Endothelial cell of umbilical vein (primary cell): ENCODE results near the gene RAI2. TPM values are rescaled to one million over a fixed set of nuclear protein-coding genes. Genes with fewer than 3 reads are reported as not detected.

Experiments used
- BruUV-seq: library from RNA; stranded (reverse); fragments of 400-500 nt; replicated peaks from 2 replicates; lab custom pipeline; 2021; lab: Mats Ljungman, UMichigan
- CTCF ChIA-PET: fragments of 300-600, 350-600 bp; sonication (Branson Sonifier 250); formaldehyde crosslinking; loops from one replicate; lab custom pipeline; 2021; ENCODE audit warnings: antibody characterized with exemption, inconsistent platforms; lab: Charles Lee
- POLR2A ChIA-PET: fragments of 300-600, 350-600 bp; sonication (Branson Sonifier 250); formaldehyde crosslinking; loops from one replicate; lab custom pipeline; 2021; ENCODE audit warnings: antibody characterized with exemption, inconsistent platforms; lab: Charles Lee
- DNase-seq: peaks from one replicate; pipeline ENCODE4 v3.0.0-alpha.2; 2011; ENCODE audit warnings: low read depth, low spot score
- FAIRE-seq: peaks from 2 replicates; lab custom pipeline; 2011; peaks lifted over from hg19 to GRCh38; lab: Jason Lieb, UNC
- H2AFZ ChIP-seq: 2 replicates; pipeline ENCODE4 v1.6.0; 2012; ENCODE audit warnings: low read depth, low read length, control low read depth, inconsistent platforms
- H3K27ac ChIP-seq: 2 replicates; pipeline ENCODE4 v1.5.1; 2011; ENCODE audit warnings: low read depth, mild to moderate bottlenecking, control low read depth, low read length, moderate library complexity; ENCODE audit not compliant: insufficient read depth
- H3K27me3 ChIP-seq, 2 experiments: 2 replicates each; pipeline versions ENCODE4 v1.6.0 to v1.6.1; 2011; ENCODE audit warnings: low read length in 2 of 2, mixed read lengths in 1 of 2; ENCODE audit not compliant: control insufficient read depth in 2 of 2, insufficient read depth in 2 of 2
- H3K36me3 ChIP-seq, 2 experiments: 2 replicates in 1 of 2; 3 replicates in 1 of 2; pipeline ENCODE4 v1.5.1; 2011; ENCODE audit warnings: low read length in 2 of 2, mild to moderate bottlenecking in 1 of 2, moderate library complexity in 1 of 2; ENCODE audit not compliant: control insufficient read depth in 2 of 2, insufficient read depth in 2 of 2; ENCODE audit errors: extremely low read depth in 1 of 2
- H3K4me1 ChIP-seq: 3 replicates; pipeline ENCODE4 v1.5.1; 2011; ENCODE audit warnings: mild to moderate bottlenecking, low read length; ENCODE audit not compliant: control insufficient read depth, insufficient read depth; ENCODE audit errors: extremely low read depth
- H3K4me2 ChIP-seq: 2 replicates; pipeline ENCODE4 v1.6.1; 2011; ENCODE audit warnings: low read length, control low read depth, mixed read lengths; ENCODE audit not compliant: insufficient read depth
- H3K4me3 ChIP-seq, 3 experiments: fragments of 200-600 bp in 1 of 3; sonication (generic), shearing (Covaris generic) in 1 of 3; replicated peaks in 1 of 3; 2 replicates each; pipeline ENCODE4 v1.5.1; 2011 to 2016; ENCODE audit warnings: control low read depth in 3 of 3, low read length in 3 of 3, mild to moderate bottlenecking in 2 of 3, inconsistent platforms in 1 of 3, low read depth in 1 of 3, moderate library complexity in 1 of 3; ENCODE audit not compliant: insufficient read depth in 1 of 3
- H3K79me2 ChIP-seq: 2 replicates; pipeline ENCODE4 v1.6.0; 2012; ENCODE audit warnings: low read length, inconsistent platforms; ENCODE audit not compliant: control insufficient read depth, insufficient read depth
- H3K9ac ChIP-seq: replicated peaks from 2 replicates; pipeline ENCODE3; 2011; ENCODE audit warnings: low read length, control low read depth; ENCODE audit not compliant: insufficient read depth; ENCODE audit errors: extremely low read depth
- H3K9me1 ChIP-seq: replicated peaks from 3 replicates; pipeline ENCODE4 v1.6.0; 2011; ENCODE audit warnings: mild to moderate bottlenecking, low read length; ENCODE audit not compliant: control insufficient read depth, insufficient read depth; ENCODE audit errors: extremely low read depth
- H3K9me3 ChIP-seq: replicated peaks from 2 replicates; pipeline ENCODE4 v1.5.1; 2012; ENCODE audit warnings: low read length, inconsistent platforms; ENCODE audit not compliant: control insufficient read depth, insufficient read depth
- H4K20me1 ChIP-seq: replicated peaks from 2 replicates; pipeline ENCODE3; 2011; ENCODE audit warnings: mild to moderate bottlenecking, low read length; ENCODE audit not compliant: control insufficient read depth, insufficient read depth; ENCODE audit errors: extremely low read depth
- CTCF ChIP-seq, 2 donors: IDR thresholded peaks; 1 replicate in 1 of 2; 2 replicates in 1 of 2; pipeline ENCODE4 v1.5.1; 2011; ENCODE audit warnings: low read length in 2 of 2, mild to moderate bottlenecking in 2 of 2, moderate library complexity in 2 of 2, control low read depth in 1 of 2, inconsistent platforms in 1 of 2, low read depth in 1 of 2; ENCODE audit not compliant: insufficient read depth in 1 of 2; ENCODE audit errors: extremely low read depth in 1 of 2
- EZH2 ChIP-seq: IDR thresholded peaks from 2 replicates; pipeline ENCODE4 v1.6.1; 2012; ENCODE audit warnings: borderline replicate concordance, low read depth, mild to moderate bottlenecking, moderate library complexity, low read length, inconsistent platforms; ENCODE audit not compliant: severe bottlenecking
- FOS ChIP-seq: IDR thresholded peaks from 2 replicates; pipeline ENCODE4 v1.6.1; 2011; ENCODE audit warnings: mild to moderate bottlenecking, low read length, moderate library complexity, borderline replicate concordance; ENCODE audit not compliant: insufficient read depth
- GATA2 ChIP-seq: IDR thresholded peaks from 2 replicates; pipeline ENCODE4 v1.7.0; 2011; ENCODE audit warnings: low read depth, mild to moderate bottlenecking, moderate library complexity, mixed read lengths, low read length; ENCODE audit not compliant: insufficient read length, insufficient read depth
- JUN ChIP-seq: IDR thresholded peaks from 2 replicates; pipeline ENCODE4 v1.6.1; 2011; ENCODE audit warnings: borderline replicate concordance, low read depth; ENCODE audit not compliant: insufficient read length, insufficient read depth
- MAX ChIP-seq: IDR thresholded peaks from 2 replicates; pipeline ENCODE4 v1.6.1; 2011; ENCODE audit not compliant: insufficient read depth, insufficient read length
- MYC ChIP-seq: IDR thresholded peaks from one replicate; pipeline ENCODE4 v1.6.1; 2011; ENCODE audit warnings: mild to moderate bottlenecking, low read depth, low read length
- POLR2A ChIP-seq: IDR thresholded peaks from 2 replicates; pipeline ENCODE4 v1.6.1; 2012; ENCODE audit warnings: low read depth, mild to moderate bottlenecking, control low read depth, low read length
- POLR2AphosphoS5 ChIP-seq: IDR thresholded peaks from 2 replicates; pipeline ENCODE4 v1.6.1; 2012; ENCODE audit warnings: low read depth, mild to moderate bottlenecking, control low read depth, low read length, moderate library complexity; ENCODE audit not compliant: insufficient read depth
- dilution Hi-C: fragments of 300-500 bp; cut with MboI; formaldehyde crosslinking; loops from one replicate; pipeline ENCODE4 v1.15.0; 2019; ENCODE audit warnings: low sequenced_read_pairs; ENCODE audit not compliant: extremely low pct_ligation_motif_present
- intact Hi-C: fragments of 100-400 bp; cut with micrococcal nuclease; formaldehyde crosslinking; loops from one replicate; pipeline ENCODE4 v1.10.0; 2022
- polyA plus RNA-seq, 4 experiments: library from polyadenylated mRNA; depleted of rRNA in 3 of 4; stranded (reverse) in 3 of 4; unstranded in 1 of 4; fragments of >200 nt; gene quantifications; 2 replicates each; pipeline versions ENCODE4 v1.2.1 to v1.2.3, GENCODE V29; 2011 to 2012; ENCODE audit warnings: missing spikeins in 1 of 4
- total RNA-seq: library from RNA; stranded (reverse); gene quantifications from 2 replicates; pipeline ENCODE4 v1.2.3, GENCODE V29; 2021

RAI2 gene
- total and polyA plus RNA-seq, 2 donors (not counting 3 experiments of a cell fraction or from before 2014, with no cell fraction given) = 0.19 to 0.91 TPM

DNA sequence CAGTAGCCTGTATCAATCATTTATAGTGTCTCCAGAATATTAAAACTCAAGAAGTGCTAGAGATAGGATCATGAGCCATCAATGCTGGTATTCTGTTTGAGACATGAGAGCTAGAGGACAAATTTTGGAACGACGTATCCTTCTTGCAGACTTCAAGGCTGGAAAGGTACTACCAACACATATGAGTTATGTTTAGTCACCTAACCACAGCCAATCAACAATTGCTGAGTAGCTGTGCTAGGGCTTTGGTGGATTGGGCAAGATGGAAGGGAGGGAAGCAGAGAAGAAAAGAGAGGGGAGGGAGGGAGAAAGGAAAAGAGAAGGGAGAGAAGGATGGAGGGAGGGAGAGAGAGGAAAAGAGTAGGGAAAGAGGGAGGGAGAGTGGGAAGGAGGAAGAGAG, 21.6 kb upstream of the RAI2 start:
- no TSS peak for BruUV-seq
- Histone ChIP-seq H3K27ac (no peak overlapping the region), H3K79me2 (no peaks in the 10 kb centered on the region), H3K9ac (no peak overlapping the region), H3K4me1 (no peaks in the 10 kb centered on the region), H3K36me3 (no peaks in the 10 kb centered on the region), H3K9me3 (no peaks in the 10 kb centered on the region), H2AFZ (no peak overlapping the region), H3K27me3 (no peaks in the 10 kb centered on the region), H3K9me1 (no peaks in the 10 kb centered on the region), H4K20me1 (no peaks in the 10 kb centered on the region), H3K4me3 (no peak overlapping the region), H3K4me2 (no peak overlapping the region)
- FAIRE-seq (no peak), DNase-seq (no peak)
- POLR2A ChIA-PET = no interaction called here
- CTCF ChIA-PET = no interaction called here
- TF ChIP-seq MYC (no peak), JUN (no peak)
- dilution Hi-C loops = no loop called here
- intact Hi-C loops = no loop called here

DNA sequence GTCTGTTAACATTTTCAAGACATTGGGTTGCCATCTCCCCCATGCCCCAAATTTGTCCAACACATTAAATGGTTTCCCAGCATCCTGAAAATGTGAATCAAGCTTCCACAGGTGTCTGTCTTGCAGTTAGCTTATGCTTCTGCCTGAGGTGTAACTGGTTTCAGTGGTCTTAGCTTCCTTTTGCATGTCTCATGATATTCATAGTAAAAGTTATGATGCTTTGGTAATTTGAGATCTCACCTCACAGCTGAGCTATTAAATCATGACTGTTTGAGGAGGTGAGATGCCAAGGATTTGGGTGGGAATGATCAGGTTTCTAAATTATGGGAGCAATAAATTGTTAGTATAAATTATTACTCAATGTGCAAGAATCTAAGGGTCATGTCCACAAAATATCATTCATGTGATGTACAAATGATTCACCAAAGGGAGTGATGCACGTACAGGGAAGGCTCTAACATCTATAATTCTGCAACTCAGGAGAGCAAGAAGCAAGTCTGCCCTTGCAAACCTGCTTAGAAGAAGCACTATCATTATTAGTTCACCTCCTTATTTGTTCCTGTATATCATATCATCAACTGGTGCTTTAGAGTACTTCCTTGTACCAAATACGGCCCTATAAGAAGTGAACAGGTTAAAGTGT, 17.1 kb upstream of the RAI2 start:
- intact Hi-C loops (no loop called here), dilution Hi-C loops (no loop called here)
- no peaks in the 10 kb centered on the region for H3K27me3 ChIP-seq
- H3K9ac ChIP-seq = no peak overlapping the region
- no peaks in the 10 kb centered on the region for H3K79me2 ChIP-seq
- no peak overlapping the region for H2AFZ ChIP-seq
- H3K9me3 ChIP-seq = no peaks in the 10 kb centered on the region
- no peaks in the 10 kb centered on the region for H3K4me1 ChIP-seq
- H3K4me3 ChIP-seq = no peak overlapping the region
- FAIRE-seq (no peak), DNase-seq (no peak)
- H3K27ac ChIP-seq = no peak overlapping the region
- ChIA-PET CTCF (no interaction called here), POLR2A (no interaction called here)
- no peaks in the 10 kb centered on the region for H3K36me3 ChIP-seq
- no peak overlapping the region for H3K4me2 ChIP-seq
- TF ChIP-seq FOS = no peak
- no peak for TF ChIP-seq MAX
- no peak for TF ChIP-seq CTCF (IDR thresholded peaks at IDR 0.05; ENCODE audit: extremely low read depth in 1 of 2, insufficient read depth in 1 of 2, low read depth in 1 of 2, low read length in 2 of 2)
- TF ChIP-seq POLR2A = no peak
- no peak for TF ChIP-seq JUN
- no peak for TF ChIP-seq GATA2
- no peak for TF ChIP-seq EZH2
- no peak for TF ChIP-seq MYC
- no peak for TF ChIP-seq POLR2AphosphoS5
- no TSS peak for BruUV-seq
- no peaks in the 10 kb centered on the region for H4K20me1 ChIP-seq
- H3K9me1 ChIP-seq = no peaks in the 10 kb centered on the region
